Tongue (tissue), 2 donors: ENCODE data around the gene RPS14. TPM values are rescaled to one million over a fixed set of nuclear protein-coding genes. Genes with fewer than 3 reads are reported as not detected.
A peak's percentile ranks its signal among the peaks of the same experiment; 100 is the strongest.
"Not testable (repeated sequence)": the region's sequence is repeated elsewhere in the genome, so short reads cannot be mapped to it uniquely, and the experiment has no call there.

Experiments used
- DNase-seq: peaks from one replicate; pipeline ENCODE4 v3.0.0-alpha.2; 2015
- total RNA-seq: library from RNA; depleted of rRNA; stranded (reverse); fragments of >200 nt; gene quantifications from one replicate; pipeline ENCODE4 v1.2.3, GENCODE V29; 2014

The RPS14 gene
- total RNA-seq, 1 donor from 2014 or later = 2,580 TPM

DNA sequence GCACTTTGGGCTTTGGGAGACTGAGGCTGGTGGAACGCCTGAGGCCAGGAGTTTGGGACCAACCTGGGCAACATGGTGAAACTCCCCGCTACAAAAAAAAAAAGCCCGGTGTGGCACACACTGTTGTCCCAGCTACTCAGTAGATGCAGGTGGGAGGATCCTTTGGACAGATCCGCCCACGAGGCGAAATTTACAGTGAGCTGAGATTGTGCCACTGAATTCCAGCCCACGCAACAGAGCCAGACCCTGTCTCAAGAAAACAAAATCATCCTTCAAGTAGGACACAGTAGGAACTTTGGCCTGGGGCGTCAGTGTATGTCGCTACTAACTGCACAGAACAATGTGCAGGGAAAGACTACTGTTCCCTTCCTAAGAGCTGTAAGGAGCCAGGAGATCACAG lies 4.8 kb downstream of the RPS14 start:
- no peak for DNase-seq

DNA sequence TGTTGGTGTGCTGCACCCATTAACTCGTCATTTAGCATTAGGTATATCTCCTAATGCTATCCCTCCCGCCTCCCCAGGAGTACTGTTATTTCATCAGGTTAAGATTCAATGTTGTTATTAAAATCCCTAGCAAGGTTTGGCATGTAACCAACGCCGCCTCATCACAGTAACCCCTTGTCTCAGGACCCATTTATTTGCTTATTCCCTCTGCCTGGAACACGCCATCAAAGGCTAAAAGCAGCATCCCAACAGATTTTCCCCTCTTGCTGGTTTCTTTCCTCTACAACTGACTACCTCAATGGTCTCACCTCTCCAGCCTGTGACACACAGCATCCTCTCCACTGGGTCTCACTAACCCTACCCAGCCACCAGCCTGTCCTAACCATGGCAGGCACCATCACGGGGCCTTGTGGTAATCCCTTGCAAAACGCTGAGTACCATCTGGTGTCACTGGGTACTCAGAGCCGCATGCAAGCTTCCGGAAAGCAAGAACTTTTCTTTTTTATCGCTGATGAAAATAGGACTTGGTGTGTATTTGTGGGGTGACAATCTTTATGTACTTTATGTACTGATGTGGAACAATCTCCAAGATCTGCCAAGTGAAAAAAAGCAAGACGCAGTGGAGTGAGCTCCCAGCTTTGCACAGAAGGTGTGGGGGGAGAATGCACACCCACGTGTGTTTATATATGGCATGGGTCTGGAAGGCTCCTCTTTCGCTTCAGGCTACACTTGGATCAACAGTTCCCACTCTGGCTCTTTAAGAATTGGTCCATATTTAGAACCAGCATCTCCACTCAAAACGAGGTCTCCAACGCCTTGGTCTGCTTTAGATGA lies 6.1 kb downstream of the RPS14 start:
- DNase-seq = no peak

DNA sequence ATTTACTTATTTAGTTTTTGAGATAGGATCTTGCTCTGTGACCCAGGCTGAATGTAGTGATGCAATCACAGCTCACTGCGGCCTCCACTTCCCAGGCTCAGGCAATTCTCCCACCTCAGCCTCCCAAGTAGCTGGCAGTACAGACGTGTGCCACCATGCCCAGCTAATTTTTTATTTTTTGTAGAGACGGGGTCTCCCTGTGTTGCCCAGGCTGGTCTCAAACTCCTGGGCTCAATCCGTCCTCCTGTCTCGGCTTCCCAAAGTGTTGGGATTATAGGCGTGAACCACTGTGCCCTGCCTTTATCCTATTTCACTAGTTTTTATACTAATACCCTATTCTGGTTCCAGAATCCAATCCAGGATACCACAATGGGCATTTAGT lies 6.8 kb downstream of the RPS14 start:
- no peak for DNase-seq

DNA sequence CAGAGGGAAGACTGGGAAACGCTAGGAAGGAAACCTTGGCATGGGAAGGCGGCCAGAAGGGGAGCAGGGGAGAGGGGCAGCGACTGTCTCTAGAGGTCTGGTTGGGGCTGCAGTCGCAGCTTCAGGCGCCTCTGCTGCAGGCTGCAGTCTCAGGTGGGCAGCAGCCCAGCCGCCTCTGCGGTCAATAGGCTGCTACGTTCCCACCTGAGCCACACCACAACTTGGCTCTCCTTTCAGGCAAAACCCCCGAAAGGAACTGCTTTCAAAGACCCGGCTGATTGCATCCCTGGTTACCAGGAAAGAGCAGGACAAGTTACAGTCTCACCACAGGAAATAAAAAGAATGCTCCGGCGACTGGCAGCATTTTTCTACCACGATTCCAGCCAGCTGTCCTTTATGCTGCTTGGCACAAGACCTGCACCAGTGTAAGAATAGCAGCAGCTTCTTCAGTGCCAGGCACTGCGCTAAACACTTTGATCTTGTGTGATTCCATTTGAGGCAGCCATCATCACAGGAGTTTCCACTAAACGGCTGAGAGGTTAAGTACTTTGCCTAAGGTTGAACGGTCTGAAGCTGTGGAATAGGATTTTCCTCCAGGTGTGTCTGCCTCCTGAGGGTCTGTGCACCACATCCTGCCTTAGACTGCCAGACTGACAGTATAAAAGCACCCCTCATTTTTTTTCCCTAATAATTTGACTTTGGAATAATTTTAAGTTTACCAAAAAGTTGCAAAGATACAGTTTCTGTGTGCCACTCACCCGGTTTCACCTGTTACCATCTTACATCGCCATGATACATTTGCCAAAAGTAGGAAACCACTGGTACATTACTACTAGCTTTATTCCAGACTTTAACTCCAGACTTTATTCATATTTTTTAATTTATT lies 7.5 kb downstream of the RPS14 start:
- peak; percentile 39 for DNase-seq

DNA sequence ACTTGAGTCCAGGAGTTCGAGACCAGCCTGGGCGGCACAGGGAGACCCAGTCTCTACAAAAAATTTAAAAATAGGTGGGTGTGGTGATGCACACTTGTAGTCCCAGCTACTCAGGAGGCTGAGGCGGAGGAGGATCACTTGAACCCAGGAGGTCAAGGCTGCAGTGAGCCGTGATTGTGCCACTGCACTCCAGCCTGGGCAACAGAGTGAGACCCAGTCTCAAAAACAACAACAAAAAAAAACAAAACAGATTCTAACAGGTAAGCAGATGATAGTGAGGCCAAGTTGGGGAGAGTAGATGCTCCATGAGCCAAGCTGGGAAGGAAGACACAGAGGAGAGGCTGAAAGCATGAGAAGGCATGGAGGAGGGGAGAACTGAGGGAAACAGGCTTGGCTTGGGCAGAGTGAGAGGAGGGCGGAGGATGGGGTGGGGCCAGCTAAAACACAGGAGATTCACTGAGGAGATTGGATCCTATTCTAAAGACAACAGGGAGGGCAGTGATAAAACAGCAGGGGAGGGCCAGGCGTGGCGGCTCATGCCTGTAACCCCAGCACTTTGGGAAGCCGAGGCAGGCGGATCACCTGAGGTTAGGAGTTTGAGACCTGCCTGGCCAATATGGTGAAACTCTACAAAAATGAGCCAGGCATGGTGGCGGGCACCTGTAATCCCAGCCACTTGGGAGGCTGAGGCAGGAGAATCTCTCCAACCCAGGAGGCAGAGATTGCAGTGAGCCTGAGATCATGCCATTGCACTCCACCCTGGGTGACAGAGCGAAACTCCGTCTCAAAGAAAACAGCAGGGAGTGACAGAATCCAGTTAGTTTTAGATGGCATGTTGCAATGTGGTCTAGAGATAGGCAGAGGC lies 8.4 kb downstream of the RPS14 start:
- no peak for DNase-seq

DNA sequence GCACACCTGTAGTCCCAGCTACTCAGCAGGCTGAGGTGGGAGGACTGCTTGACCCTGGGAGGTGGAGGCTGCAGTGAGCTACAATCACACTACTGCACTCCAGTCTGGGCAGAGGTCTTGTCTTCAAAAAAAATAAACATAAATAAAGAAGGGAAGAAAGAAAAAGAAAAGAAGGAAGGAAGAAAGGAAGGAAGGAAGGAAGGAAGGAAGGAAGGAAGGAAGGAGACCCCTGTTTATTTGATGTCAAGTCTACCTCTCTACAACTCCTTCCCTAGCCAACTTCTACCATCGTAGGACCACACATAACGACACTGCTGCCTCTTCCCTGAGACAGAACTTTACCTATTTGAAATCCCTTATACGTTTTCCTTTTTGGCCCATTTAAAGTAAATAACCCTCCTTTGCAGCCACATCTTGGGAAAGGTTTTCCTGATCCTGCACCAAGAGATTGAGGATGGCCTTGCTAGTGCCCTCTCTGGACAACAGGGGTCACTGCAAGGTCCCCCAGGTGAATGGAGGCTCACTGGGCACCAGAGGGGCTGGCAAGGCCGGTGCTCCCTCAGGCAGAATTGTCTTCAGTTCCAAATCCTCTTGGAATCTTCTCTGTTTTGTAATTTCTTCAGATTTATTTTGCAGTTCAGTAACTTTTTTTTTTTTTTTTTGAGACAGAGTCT lies 10.5 kb downstream of the RPS14 start:
- no peak for DNase-seq

DNA sequence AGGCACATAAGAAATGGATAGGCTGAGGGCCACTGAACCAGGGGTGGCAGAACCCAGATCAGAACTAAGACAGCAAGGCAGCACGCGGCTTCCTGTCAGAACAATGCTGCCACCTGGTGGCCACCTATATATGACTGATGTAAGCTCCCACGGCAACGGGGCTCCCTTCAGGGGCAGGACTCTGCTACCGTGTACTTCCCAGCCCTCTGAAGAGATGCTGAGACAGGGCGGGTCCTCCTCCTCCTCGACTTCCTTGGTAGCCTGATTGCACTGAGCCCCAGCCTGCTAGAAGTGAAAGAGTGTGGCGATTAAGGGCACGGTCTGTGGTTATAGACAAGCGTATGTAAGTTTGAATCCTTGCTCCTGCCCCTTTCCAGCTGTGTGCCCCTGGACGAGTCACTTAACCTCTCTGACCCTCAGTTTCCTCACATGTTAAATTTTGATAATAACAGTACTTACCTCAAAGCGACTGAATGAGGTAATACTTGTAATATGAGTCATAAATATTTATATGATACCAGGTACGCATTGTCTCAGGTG lies 13.3 kb downstream of the RPS14 start:
- DNase-seq = peak; percentile 94

DNA sequence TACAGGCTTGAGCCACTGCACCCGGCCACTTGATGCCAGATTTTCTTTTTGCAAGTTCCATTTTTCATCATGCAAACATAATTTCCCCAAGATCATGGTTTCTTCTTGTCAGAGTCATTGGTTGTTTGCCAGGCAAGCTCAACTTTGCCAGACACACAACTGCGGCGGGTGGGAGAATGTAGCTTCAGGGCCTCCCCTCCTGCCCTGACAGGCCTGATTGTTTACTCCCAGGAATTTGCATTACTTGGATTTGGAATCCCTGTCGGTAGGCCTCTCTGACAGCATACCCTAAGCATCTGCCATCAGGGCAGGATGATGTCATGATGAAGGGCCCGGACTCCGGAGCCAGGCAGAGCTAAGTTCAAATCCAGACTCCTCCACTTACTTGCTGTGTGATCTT lies 15.1 kb downstream of the RPS14 start:
- peak; percentile 81 for DNase-seq

DNA sequence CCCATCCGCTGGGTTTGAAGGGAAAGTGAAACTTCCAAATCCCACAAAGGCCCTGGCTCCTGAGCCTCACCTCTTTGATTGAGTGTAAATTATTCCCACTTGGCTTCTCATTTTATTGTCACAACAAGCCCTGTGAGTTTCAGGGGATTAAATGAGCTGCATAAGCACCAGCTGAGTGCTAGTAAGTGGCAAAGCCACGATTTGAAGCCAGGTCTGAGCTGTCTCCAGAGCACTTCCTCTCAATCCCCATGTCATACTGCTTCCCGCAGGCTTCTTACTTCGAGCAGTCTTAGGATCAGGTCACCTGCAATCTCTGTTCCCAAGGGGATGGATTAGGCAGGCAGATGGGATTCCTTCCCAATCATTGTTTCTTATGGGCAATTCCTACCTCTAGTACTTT lies 18.0 kb downstream of the RPS14 start:
- DNase-seq = no peak

DNA sequence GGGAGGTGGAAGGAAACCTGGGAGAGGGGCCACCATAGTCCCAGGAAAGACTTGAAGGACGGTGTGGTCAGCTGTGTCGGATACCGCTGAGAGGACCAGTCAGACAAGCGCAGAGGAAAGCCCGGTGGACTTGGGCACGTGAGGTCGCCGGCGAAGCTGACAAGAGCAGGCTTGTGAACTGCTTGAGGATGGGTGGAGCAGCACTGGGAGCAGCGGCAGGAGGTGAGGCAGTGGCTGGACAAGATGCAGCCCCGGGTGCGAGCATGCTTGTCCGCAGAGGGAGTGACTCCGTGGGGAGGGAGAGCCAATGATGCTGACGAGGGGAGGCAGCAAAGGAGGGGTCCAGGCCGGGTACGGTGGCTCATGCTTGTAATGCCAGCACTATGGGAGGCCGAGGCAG lies 18.5 kb downstream of the RPS14 start:
- DNase-seq = no peak

DNA sequence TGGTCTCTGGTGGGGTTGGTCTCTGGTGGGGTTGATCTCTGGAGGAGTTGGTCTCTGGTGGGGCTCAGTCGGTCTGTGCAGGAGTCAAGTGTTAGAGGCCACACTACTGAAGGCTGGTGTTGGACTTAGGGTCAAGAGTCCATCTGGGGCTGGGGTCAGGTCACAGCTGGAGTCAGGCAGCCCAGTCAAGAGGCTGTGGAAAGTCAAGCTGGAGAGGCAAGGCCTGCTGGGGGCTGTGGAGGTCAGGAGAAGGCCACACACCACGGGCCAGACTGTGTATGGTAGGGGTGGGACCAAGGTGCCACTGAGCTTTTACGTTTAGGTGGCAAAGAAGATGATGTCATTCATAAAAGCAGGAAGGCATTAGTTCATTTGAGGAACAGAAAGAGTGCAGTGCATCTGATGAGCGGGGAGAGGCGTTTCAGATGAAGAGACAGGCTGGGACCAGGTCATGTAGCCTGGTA lies 20.1 kb downstream of the RPS14 start:
- no peak for DNase-seq

DNA sequence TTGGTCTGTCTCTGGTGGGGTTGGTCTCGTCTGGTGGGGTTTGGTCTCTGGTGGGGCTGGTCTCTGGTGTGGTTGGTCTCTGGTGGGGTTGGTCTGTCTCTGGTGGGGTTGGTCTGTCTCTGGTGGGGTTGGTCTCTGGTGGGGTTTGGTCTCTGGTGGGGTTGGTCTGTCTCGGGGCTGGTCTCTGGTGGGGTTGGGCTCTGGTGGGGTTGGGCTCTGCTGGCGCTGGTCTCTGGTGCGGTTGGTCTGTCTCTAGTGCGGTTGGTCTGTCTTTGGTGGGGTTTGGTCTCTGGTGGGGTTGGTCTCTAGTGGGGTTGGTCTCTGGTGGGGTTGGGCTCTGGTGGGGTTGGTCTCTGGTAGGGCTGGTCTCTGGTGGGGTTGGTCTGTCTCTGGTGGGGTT lies 20.6 kb downstream of the RPS14 start:
- no peak for DNase-seq

DNA sequence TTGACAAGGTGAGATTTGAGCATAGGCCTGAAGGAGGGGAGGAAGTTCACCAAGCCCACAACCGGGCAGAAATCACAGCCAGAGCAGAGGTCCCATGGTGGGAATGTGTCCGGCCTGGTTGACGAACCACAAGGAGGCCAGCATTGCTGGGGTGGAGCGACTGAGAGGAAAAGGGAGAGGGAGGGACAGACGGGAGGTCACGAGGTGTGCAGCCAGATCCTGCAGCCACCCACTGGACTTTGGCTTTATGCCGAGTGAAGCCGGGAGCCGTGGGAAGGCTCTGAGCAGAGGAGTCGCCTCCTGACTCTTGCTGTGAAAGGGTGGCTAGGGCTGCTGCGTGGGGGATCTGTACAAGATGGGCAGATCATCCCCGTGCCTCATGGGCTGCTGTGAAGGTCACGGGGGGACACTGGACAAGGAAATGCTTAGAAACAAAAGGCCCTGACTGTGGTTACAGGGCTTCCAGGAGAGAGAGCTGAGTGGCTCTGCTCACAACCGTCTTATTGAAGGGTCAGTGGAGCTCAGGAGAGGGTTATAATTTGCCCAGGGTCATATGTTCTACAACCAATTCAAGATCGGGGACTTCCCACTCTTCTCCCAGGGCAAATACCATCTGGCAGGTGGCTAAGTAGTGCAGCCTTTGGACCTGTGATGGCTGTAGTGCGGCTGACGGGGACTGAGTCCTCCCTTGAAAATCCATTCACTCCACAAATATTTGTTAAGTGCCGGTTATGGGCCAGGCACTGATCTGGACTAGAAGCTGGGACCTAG lies 21.2 kb downstream of the RPS14 start:
- no peak for DNase-seq

DNA sequence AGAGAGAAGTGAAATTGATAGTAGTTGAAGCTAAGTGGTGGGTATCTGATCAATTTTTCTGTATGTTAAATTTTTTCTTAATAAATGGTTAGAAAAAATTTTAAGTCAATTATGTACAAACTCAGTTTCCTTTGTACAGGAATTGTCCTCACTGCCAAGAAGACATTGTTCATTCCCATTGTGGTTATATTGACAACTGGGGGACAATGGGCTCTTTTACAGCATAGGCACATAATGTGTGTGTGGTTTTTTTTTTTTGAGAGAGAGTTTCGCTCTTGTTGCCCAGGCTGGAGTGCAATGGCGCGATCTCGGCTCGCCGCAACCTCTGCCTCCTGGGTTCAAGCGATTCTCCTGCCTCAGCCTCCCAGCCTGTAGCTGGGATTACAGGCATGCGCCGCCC lies 23.4 kb downstream of the RPS14 start:
- not testable (repeated sequence) for DNase-seq

DNA sequence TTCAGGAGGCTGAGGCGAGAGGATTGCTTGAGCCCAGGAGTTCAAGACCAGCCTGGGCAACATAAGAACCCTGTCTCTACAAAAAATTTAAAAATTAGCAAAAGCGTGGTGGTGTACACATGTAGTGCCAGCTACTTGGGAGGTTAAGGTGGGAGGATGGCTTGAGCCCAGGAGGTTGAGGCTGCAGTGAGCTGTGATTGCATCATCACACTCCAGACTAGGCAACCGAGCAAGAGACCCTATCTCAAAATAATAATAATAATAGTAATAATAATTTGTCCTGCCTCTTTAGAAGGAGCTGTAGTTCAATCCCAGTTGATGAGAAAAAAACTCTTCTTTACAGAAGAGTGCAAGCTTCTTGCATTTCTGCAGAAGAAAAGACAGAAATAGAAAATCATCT lies 26.8 kb downstream of the RPS14 start:
- no peak for DNase-seq

DNA sequence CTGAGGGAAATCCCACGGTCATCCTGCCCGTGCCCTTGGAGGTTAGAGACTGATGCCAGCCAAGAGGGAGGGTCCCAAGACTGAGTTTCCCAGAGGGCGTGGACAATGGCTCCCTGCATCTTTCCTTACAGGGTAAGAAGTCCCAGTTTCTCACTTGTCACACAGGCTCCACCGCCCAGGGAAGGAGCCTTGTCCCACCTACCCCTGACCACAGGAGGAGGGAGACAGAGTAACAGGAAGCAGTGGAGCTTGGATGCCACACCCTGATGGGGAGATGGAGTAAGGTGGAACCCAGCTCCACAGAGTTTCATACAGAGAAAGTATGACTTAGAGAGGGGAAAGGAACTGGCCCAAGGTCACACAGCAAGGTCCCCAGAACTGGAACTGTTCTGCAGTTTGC lies 27.5 kb downstream of the RPS14 start:
- no peak for DNase-seq

DNA sequence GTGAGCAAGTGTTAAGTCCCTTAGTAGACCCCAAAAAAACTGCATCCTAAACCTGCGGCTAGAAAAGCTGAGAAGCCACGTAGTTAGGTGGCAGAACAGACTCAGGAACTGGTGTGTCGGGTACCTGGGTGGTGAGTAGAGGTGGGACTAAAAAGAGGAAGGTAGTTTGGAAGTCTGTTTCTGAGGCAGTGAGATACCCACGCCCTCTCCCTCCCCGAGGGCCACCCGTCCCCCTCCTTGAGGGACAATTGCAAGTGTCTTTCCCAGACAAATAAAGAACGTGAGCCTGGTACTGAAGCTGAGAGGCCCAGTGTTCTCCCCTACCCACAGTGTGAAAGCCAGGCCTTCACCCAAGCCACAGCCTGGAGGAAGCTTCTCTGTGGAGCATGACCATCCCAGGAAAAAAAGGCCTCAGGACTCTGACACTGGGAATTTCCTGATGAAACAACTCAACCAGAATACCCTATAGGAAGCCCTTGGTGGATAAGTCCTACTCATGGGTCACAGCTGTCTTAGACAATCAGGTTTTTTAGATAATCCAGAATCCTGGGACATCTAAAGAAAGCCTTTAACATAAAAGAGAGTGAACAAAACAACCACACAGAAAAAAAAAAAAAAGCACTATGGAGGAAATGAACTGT lies 29.8 kb downstream of the RPS14 start:
- DNase-seq = no peak

DNA sequence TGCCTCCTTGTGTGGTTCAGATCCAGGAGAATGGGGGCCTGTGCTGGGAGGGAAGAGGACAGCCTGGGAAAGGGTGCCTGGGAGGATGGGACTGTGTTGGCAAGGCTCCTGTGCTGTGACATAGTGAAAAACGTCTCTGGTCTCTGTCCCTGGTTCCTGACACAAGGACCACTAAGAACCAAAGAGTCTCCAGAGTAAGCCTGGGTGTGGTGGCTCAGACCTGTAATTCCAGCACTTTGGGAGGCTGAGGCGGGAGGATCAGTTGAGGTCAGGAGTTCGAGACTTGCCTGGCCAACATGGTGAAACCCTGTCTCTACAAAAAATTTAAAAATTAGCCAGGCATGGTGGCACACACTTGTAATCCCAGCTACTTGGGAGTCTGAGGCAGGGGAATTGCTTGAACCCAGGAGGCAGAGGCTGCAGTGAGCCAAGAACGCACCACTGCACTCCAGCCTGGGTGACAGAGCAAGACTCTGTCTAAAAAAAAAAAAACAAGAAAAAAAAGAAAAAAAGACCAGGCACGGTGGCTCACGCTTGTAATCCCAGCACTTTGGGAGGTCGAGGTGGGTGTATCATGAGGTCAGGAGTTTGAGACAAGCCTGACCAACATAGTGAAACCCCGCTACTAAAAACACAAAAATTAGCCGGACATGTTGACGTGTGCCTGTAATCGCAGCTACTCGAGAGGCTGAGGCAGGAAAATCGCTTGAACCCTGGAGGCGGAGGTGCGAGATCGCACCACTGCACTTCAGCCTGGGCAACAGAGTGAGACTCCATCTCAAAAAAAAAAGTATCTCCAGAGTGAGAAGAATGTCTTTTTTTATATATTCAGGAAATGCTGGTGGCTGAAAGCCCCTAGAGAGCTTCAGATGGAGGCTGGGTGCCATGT lies 35.4 kb downstream of the RPS14 start:
- not testable (repeated sequence) for DNase-seq
